ENCODE data around the gene HMGCL.
"Not testable (repeated sequence)": the region's sequence is repeated elsewhere in the genome, so short reads cannot be mapped to it uniquely, and the experiment has no call there.

DNA sequence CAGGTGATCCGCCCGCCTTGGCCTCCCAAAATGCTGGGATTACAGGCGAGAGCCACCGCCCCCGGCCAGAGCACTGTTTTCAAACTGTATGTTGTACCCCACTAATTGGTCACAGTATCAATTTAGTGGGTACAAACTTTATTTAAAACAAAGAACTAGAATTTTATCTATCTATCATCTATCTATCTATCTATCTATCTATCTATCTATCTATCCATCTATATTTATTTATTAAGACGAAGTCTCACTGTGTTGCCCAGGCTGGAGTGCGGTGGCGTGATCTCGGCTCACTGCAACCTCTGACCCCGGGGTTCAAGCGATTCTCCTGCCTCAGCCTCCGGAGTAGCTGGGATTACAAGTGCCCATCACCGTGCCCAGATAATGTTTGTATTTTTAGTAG, 1.4 kb upstream of the HMGCL start:
- TF ChIP-seq, protein P1, sequence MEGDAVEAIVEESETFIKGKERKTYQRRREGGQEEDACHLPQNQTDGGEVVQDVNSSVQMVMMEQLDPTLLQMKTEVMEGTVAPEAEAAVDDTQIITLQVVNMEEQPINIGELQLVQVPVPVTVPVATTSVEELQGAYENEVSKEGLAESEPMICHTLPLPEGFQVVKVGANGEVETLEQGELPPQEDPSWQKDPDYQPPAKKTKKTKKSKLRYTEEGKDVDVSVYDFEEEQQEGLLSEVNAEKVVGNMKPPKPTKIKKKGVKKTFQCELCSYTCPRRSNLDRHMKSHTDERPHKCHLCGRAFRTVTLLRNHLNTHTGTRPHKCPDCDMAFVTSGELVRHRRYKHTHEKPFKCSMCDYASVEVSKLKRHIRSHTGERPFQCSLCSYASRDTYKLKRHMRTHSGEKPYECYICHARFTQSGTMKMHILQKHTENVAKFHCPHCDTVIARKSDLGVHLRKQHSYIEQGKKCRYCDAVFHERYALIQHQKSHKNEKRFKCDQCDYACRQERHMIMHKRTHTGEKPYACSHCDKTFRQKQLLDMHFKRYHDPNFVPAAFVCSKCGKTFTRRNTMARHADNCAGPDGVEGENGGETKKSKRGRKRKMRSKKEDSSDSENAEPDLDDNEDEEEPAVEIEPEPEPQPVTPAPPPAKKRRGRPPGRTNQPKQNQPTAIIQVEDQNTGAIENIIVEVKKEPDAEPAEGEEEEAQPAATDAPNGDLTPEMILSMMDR (IDR thresholded peaks at IDR 0.05) = not testable (repeated sequence)
- TF ChIP-seq POLR2A (IDR thresholded peaks at IDR 0.05; ENCODE audit: low read depth) = not testable (repeated sequence)
